Spleen (tissue), 11 donors: ENCODE results near the gene RYR2. TPM values are rescaled to one million over a fixed set of nuclear protein-coding genes. Genes with fewer than 3 reads are reported as not detected.

ENCODE experiments used
- DNase-seq: peaks from one replicate; pipeline ENCODE4 v3.0.0-alpha.2; 2020
- H3K27ac ChIP-seq, 8 donors: fragments of 200-600 bp; sonication (generic) in 7 of 8; 1 replicate in 4 of 8; 2 replicates in 4 of 8; pipeline versions ENCODE4 v1.5.0 to v1.8.0; 2016 to 2021; ENCODE audit warnings: inconsistent platforms in 4 of 8, mild to moderate bottlenecking in 4 of 8, moderate library complexity in 1 of 8
- H3K27me3 ChIP-seq, 7 donors: fragments of 200-600 bp; sonication (generic) in 6 of 7; replicated peaks in 1 of 7; 1 replicate in 4 of 7; 2 replicates in 3 of 7; pipeline versions ENCODE4 v1.5.0 to v1.8.0; 2016 to 2021; ENCODE audit warnings: inconsistent platforms in 3 of 7, mild to moderate bottlenecking in 1 of 7
- H3K36me3 ChIP-seq, 6 donors: fragments of 200-600 bp; sonication (generic) in 5 of 6; 1 replicate in 4 of 6; 2 replicates in 2 of 6; pipeline versions ENCODE4 v1.5.0 to v1.8.0; 2016 to 2021; ENCODE audit warnings: inconsistent platforms in 2 of 6
- H3K4me1 ChIP-seq, 6 donors: fragments of 200-600 bp; sonication (generic) in 5 of 6; 1 replicate in 3 of 6; 2 replicates in 3 of 6; pipeline versions ENCODE4 v1.5.0 to v1.8.0; 2016 to 2021; ENCODE audit warnings: inconsistent platforms in 3 of 6
- H3K4me3 ChIP-seq, 8 donors: fragments of 200-600 bp; sonication (generic) in 7 of 8; 1 replicate in 4 of 8; 2 replicates in 4 of 8; pipeline versions ENCODE4 v1.5.0 to v1.8.0; 2016 to 2021; ENCODE audit warnings: inconsistent platforms in 4 of 8, mild to moderate bottlenecking in 4 of 8, moderate library complexity in 2 of 8
- H3K9me3 ChIP-seq, 8 donors: fragments of 200-600 bp; sonication (generic) in 7 of 8; 1 replicate in 4 of 8; 2 replicates in 4 of 8; pipeline versions ENCODE4 v1.5.0 to v1.8.0; 2016 to 2021; ENCODE audit warnings: inconsistent platforms in 4 of 8
- CTCF ChIP-seq, 11 experiments: fragments of 200-600 bp in 7 of 11; fragments of 450-650 bp in 4 of 11; sonication (generic) in 4 of 11; IDR thresholded peaks in 8 of 11; conservative IDR thresholded peaks in 3 of 11; 1 replicate in 7 of 11; 2 replicates in 4 of 11; pipeline versions ENCODE4 v1.4.0 to v1.8.0; 2016 to 2021; ENCODE audit warnings: antibody characterized with exemption in 11 of 11, inconsistent platforms in 4 of 11, mild to moderate bottlenecking in 1 of 11
- POLR2A ChIP-seq, 3 donors: fragments of 450-650 bp; IDR thresholded peaks; one replicate each; pipeline ENCODE4 v1.5.1; 2017; ENCODE audit warnings: antibody characterized with exemption in 3 of 3, mild to moderate bottlenecking in 1 of 3
- POLR2AphosphoS5 ChIP-seq, 3 donors: sonication (generic); formaldehyde crosslinking; IDR thresholded peaks; one replicate each; pipeline ENCODE4 v1.5.1; 2017; ENCODE audit warnings: antibody characterized with exemption in 3 of 3
- WGBS, 5 donors: extraction: QIAGEN DNeasy Blood & Tissue Kit in 3 of 5; methylation state at CpG; one replicate each; pipeline versions ENCODE4 v1.1.5 to v1.1.7; 2013 to 2018; 5-methylcytosine and 5-hydroxymethylcytosine counted together
- intact Hi-C: fragments of 100-400 bp; cut with DNase I; formaldehyde crosslinking; loops from one replicate; pipeline ENCODE4 v1.15.0; 2023; ENCODE audit warnings: low total_unique reads
- polyA plus RNA-seq, 3 donors: library from polyadenylated mRNA; stranded (reverse); fragments of 200-250 nt; gene quantifications; one replicate each; pipeline ENCODE4 v1.2.1, GENCODE V29; 2013
- total RNA-seq, 7 donors: library from RNA; depleted of rRNA in 3 of 7; stranded (reverse); fragments of >200 nt in 3 of 7; fragmentation: NEBNext Ultra II Directional in 4 of 7; extraction: Animal tissue kit (Norgen Biotek cat#: 25700) in 4 of 7; gene quantifications; one replicate each; pipeline versions ENCODE4 v1.1.0 to v1.2.1, GENCODE V29; 2016 to 2021
- donor health status: healthy with polysubstance abuse.
- donor health status: DM: no; HTN: no; CAD: no; lungs with moderate emphysema.
- donor health status: DM: no; HTN: no; CAD: no.
- donor health status: Bipolar disorder and iron deficiency.
- donor health status: healthy.
- donor health status: DM: no; HTN: no; CAD: no.
- donor health status: DM: yes; HTN: yes; CAD: no.

The RYR2 gene
- total and polyA plus RNA-seq, 10 donors, result 0.12 to 7.1 (median 3.7) TPM

DNA sequence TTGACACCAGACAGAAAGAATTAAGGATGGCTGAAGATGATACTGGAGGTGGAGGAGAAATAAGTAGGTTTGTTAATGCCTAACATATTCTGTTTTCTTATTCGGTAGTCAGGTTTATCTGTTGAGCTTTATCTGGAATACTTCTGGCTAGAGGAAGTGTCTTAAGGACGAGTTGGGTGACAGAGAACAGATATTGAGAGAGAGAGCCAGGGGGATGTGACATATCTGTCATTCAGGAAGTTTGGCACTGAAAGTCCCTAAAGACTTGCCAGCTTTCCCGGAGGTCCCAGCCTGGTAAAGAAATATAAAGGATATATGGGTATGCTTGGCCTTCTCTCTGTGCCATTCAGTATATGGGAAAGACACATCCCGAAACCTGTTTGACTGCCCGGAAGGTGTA lies 568.2 kb downstream of the RYR2 start:
- intact Hi-C loops, result no loop called here
- DNase-seq, result no peak
- peaks cover 0 to 6% (median 0%) of the 10 kb centered on the region in 8 donors for H3K9me3 ChIP-seq
- TF ChIP-seq POLR2AphosphoS5 (IDR thresholded peaks at IDR 0.05), result no peak
- no peak for TF ChIP-seq POLR2A (IDR thresholded peaks at IDR 0.05)
- TF ChIP-seq CTCF (IDR thresholded peaks at IDR 0.05 in 8 of 11, conservative IDR thresholded peaks at IDR 0.05 in 3 of 11), result no peak
- no peaks in the 10 kb centered on the region for H3K27me3 ChIP-seq
- no peak overlapping the region for H3K27ac ChIP-seq
- WGBS, 5 donors, result 72 to 81% (median 74%) methylated on average over 5 of the region's 5 CpGs
- H3K4me1 ChIP-seq, result no peaks in the 10 kb centered on the region
- H3K36me3 ChIP-seq, result no peaks in the 10 kb centered on the region
- no peak overlapping the region for H3K4me3 ChIP-seq

DNA sequence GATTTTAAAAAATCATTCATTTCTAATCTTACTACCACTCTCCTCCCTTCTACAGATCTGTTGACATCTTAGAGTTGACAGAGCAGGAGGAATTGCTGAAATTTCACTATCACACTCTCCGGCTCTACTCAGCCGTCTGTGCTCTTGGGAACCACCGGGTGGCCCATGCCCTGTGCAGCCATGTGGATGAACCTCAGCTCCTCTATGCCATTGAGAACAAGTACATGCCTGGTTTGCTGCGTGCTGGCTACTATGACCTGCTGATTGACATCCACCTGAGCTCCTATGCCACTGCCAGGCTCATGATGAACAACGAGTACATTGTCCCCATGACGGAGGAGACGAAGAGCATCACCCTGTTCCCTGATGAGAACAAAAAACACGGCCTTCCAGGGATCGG lies 572.0 kb downstream of the RYR2 start:
- Histone ChIP-seq H3K4me1 (no peaks in the 10 kb centered on the region), H3K27me3 (no peaks in the 10 kb centered on the region), H3K27ac (no peak overlapping the region), H3K9me3 (peaks cover 0 to 24% (median 8%) of the 10 kb centered on the region in 8 donors), H3K4me3 (no peak overlapping the region), H3K36me3 (no peaks in the 10 kb centered on the region)
- DNase-seq, result no peak
- 81 to 91% (median 85%) methylated on average over 9 of the region's 9 CpGs for WGBS, 5 donors
- intact Hi-C loops, result no loop called here
- TF ChIP-seq POLR2A (IDR thresholded peaks at IDR 0.05) (no peak), CTCF (IDR thresholded peaks at IDR 0.05 in 8 of 11, conservative IDR thresholded peaks at IDR 0.05 in 3 of 11) (no peak), POLR2AphosphoS5 (IDR thresholded peaks at IDR 0.05) (no peak)

DNA sequence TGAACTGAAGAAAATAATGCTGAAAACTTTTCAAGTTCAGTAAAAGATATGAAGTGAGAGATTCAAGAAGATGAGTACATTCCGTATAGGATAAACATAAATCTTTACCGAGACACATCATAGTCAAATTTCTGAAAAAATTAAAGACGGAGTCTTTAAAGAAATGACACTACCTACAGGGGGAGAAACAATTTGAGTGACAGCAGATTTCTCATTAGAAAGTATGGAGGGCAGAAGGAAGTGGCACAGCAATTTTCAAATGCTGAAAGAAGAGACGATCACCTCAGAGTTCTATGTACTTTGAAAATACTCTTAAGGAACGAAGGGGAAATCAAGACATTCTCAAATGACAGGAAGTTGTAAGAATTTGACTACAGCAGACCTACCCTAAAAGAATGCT lies 577.6 kb downstream of the RYR2 start:
- DNase-seq, result no peak
- Histone ChIP-seq H3K4me3 (no peak overlapping the region), H3K27me3 (no peaks in the 10 kb centered on the region), H3K27ac (no peak overlapping the region), H3K4me1 (no peaks in the 10 kb centered on the region), H3K36me3 (no peaks in the 10 kb centered on the region), H3K9me3 (peaks cover 0 to 35% (median 18%) of the 10 kb centered on the region in 8 donors)
- intact Hi-C loops, result no loop called here
- WGBS, 5 donors, result 89 to 92% (median 89%) methylated on average over 5 of the region's 5 CpGs
- TF ChIP-seq CTCF (IDR thresholded peaks at IDR 0.05 in 8 of 11, conservative IDR thresholded peaks at IDR 0.05 in 3 of 11), result no peak
- no peak for TF ChIP-seq POLR2A (IDR thresholded peaks at IDR 0.05)
- no peak for TF ChIP-seq POLR2AphosphoS5 (IDR thresholded peaks at IDR 0.05)

GRCh38 chr1:237634922-237635321 lies 592.9 kb downstream of the RYR2 start:
- intact Hi-C loops, result no loop called here
- H3K9me3 ChIP-seq, result peaks cover 0 to 17% (median 9%) of the 10 kb centered on the region in 8 donors
- no peaks in the 10 kb centered on the region for H3K27me3 ChIP-seq
- 83 to 91% (median 90%) methylated on average over 5 of the region's 5 CpGs for WGBS, 5 donors
- H3K4me1 ChIP-seq, result no peaks in the 10 kb centered on the region
- no peak for DNase-seq
- no peak for TF ChIP-seq POLR2A (IDR thresholded peaks at IDR 0.05)
- no peak for TF ChIP-seq POLR2AphosphoS5 (IDR thresholded peaks at IDR 0.05)
- no peak for TF ChIP-seq CTCF (IDR thresholded peaks at IDR 0.05 in 8 of 11, conservative IDR thresholded peaks at IDR 0.05 in 3 of 11)
- H3K36me3 ChIP-seq, result no peaks in the 10 kb centered on the region
- H3K27ac ChIP-seq, result no peak overlapping the region
- no peak overlapping the region for H3K4me3 ChIP-seq
